ENCODE results near the gene C18orf54.

DNA sequence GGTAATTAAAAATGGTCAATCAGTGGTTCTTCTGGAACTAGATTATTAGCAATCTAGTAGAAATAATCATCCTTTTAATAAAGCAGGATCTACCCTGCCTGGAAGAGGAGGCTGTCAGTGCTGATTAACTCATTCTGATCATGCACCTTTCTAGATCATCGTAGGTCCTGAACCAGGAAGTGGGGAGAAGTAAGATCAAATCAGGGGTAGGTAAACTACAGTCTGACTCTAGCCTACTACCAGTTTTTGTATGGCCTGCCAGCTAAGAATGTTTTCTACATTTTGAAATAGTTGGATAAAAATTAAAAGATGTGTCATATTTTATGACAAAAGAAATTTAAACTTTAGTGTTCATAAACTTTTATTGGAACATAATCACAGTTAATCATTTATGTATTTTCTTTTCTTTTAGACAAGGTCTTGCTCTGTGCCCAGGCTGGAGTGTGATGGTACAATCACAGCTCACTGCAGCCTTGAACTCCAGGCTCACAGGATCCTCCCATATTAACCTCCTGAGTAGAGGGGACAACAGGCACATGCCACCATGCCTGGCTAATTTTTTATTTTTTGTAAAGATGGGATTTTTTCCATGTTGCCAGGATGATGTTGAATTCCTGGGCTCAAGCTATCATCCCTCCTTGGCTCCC, 36.1 kb downstream of the C18orf54 start:
- TF ChIP-seq, protein P1, sequence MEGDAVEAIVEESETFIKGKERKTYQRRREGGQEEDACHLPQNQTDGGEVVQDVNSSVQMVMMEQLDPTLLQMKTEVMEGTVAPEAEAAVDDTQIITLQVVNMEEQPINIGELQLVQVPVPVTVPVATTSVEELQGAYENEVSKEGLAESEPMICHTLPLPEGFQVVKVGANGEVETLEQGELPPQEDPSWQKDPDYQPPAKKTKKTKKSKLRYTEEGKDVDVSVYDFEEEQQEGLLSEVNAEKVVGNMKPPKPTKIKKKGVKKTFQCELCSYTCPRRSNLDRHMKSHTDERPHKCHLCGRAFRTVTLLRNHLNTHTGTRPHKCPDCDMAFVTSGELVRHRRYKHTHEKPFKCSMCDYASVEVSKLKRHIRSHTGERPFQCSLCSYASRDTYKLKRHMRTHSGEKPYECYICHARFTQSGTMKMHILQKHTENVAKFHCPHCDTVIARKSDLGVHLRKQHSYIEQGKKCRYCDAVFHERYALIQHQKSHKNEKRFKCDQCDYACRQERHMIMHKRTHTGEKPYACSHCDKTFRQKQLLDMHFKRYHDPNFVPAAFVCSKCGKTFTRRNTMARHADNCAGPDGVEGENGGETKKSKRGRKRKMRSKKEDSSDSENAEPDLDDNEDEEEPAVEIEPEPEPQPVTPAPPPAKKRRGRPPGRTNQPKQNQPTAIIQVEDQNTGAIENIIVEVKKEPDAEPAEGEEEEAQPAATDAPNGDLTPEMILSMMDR (IDR thresholded peaks at IDR 0.05; ENCODE audit: insufficient read depth, low read length), result no peak
- no peak for TF ChIP-seq POLR2AphosphoS5 (IDR thresholded peaks at IDR 0.05; ENCODE audit: low read depth)
